Ishikawa (cell line): Measurements from ENCODE around the gene ZNF273.
A peak's percentile ranks its signal among the peaks of the same experiment; 100 is the strongest.

ENCODE experiments used
- CEBPB ChIP-seq: IDR thresholded peaks from 2 replicates; pipeline ENCODE4 v1.6.1; 2012
- CREB1 ChIP-seq: IDR thresholded peaks from 2 replicates; pipeline ENCODE4 v1.6.1; 2012; ENCODE audit warnings: low read depth
- EGR1 ChIP-seq: IDR thresholded peaks from 2 replicates; pipeline ENCODE4 v1.6.1; 2012
- EP300 ChIP-seq: IDR thresholded peaks from 2 replicates; pipeline ENCODE4 v1.6.1; 2012; ENCODE audit warnings: borderline replicate concordance
- FOXM1 ChIP-seq: IDR thresholded peaks from 2 replicates; pipeline ENCODE4 v1.6.1; 2012; ENCODE audit warnings: low read depth, borderline replicate concordance
- NFIC ChIP-seq: IDR thresholded peaks from 2 replicates; pipeline ENCODE4 v1.6.1; 2012
- RAD21 ChIP-seq: IDR thresholded peaks from 2 replicates; pipeline ENCODE4 v1.6.1; 2012; ENCODE audit warnings: low read depth
- TAF1 ChIP-seq: IDR thresholded peaks from 2 replicates; pipeline ENCODE4 v1.6.1; 2012; ENCODE audit warnings: low read depth, mild to moderate bottlenecking
- TCF12 ChIP-seq: IDR thresholded peaks from 2 replicates; pipeline ENCODE4 v1.6.1; 2012; ENCODE audit warnings: low read depth
- TEAD4 ChIP-seq: IDR thresholded peaks from 2 replicates; pipeline ENCODE4 v1.6.1; 2012
- YY1 ChIP-seq: IDR thresholded peaks from 2 replicates; pipeline ENCODE4 v1.6.1; 2012; ENCODE audit warnings: low read depth
- ZBTB7A ChIP-seq: IDR thresholded peaks from 2 replicates; pipeline ENCODE4 v1.6.1; 2012; ENCODE audit warnings: low read depth
- TF ChIP-seq, protein P1 (sequence below): IDR thresholded peaks from 2 replicates; pipeline ENCODE4 v1.6.1; 2012; ENCODE audit warnings: low read depth, mild to moderate bottlenecking
- TF ChIP-seq, protein P2 (sequence below): IDR thresholded peaks from 2 replicates; pipeline ENCODE4 v1.6.1; 2012
- TF ChIP-seq, protein P3 (sequence below): IDR thresholded peaks from 2 replicates; pipeline ENCODE4 v1.6.1; 2012

The ZNF273 gene

DNA sequence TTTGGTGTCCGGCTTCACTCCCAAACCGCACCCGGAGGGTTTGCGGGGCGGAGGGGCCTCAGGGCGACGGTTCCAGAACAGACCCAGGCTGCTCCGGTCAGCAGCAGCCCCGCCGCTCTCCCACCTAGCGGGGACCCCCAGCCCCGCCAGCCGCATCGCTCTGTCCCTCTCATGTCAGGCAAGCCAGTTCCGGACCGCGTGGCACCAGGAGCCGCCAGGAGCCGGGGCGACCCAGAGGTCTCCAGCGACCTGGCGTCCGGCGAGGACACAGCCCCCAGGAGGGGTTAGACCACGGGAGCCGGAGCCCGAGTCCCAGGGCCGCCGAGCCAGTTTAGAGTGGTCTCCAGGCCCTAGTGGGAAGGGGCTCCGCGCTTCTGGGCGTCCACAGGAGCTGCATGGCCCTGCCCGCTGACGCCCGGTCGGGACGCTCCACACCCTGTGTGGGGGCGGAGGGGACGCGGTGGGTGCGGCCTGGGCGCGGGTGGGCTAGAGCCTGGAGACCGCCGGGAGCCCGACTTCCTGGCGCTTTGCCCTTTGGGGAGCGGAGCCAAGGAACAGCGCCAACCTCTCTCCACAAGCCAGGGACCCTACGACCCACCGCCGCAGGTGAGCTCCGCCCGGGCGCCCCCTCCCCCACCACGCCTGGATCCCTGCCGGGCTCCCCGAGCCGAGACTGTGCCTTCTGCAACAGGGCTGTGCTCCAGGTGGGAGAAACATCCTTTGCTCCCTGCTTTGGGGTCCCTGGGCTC, 44.4 kb downstream of the ZNF273 start:
- TF ChIP-seq ZBTB7A (peak; percentile 69; the same call in 1 of the 2 replicates), YY1 (no peak), EGR1 (peak; percentile 71)

DNA sequence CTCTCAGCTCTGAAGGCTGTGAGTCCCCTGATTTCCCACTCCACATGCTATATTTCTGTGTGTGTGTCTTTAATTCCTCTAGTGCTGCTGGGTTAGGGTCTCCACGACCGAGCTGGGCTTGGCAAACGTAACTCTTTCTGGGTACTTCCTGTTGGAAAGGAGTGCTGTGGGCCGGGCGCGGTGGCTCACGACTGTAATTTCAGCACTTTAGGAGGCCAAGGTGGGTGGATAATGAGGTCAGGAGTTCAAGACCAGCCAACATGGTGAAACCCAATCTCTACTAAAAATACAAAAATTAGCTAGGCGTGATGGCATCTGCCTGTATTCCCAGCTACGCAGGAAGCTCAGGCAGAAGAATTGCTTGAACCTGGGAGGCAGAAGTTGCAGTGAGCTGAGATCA, 47.6 kb downstream of the ZNF273 start:
- TF ChIP-seq NFIC (0 out of 2 replicates have a peak, but pooled peaks have one; percentile 20), EGR1 (peak; percentile 52; the same call in 1 of the 2 replicates)

DNA sequence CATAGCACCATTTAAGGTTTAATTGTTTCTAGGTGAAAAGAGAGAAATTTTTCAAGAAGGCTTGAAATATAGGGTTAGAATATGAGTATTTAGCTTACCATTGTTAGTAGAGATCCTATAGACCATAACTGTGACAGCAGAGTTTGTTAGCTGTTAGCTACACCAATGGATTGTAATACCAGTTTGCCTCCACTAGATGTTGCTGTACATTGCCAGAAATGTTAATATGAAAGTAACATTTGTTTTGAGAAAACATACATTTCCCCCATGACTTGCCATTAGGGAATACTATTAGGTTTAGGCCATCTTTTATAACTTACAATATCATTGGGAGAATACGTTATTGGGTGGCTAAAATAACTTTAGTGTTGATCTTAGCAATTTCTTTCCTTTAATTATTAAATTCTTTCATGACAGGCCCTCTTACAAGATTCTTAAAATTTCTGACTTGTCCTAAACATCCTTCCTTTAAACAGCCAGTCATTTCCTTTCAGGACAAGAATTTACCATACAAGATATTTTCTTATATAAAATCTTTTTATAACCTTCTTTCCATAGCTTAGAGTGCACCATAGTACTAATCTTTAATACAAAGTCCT, 48.3 kb downstream of the ZNF273 start:
- TF ChIP-seq TEAD4 (no peak), RAD21 (peak; percentile 82), CEBPB (no peak)
- TF ChIP-seq, protein P1, sequence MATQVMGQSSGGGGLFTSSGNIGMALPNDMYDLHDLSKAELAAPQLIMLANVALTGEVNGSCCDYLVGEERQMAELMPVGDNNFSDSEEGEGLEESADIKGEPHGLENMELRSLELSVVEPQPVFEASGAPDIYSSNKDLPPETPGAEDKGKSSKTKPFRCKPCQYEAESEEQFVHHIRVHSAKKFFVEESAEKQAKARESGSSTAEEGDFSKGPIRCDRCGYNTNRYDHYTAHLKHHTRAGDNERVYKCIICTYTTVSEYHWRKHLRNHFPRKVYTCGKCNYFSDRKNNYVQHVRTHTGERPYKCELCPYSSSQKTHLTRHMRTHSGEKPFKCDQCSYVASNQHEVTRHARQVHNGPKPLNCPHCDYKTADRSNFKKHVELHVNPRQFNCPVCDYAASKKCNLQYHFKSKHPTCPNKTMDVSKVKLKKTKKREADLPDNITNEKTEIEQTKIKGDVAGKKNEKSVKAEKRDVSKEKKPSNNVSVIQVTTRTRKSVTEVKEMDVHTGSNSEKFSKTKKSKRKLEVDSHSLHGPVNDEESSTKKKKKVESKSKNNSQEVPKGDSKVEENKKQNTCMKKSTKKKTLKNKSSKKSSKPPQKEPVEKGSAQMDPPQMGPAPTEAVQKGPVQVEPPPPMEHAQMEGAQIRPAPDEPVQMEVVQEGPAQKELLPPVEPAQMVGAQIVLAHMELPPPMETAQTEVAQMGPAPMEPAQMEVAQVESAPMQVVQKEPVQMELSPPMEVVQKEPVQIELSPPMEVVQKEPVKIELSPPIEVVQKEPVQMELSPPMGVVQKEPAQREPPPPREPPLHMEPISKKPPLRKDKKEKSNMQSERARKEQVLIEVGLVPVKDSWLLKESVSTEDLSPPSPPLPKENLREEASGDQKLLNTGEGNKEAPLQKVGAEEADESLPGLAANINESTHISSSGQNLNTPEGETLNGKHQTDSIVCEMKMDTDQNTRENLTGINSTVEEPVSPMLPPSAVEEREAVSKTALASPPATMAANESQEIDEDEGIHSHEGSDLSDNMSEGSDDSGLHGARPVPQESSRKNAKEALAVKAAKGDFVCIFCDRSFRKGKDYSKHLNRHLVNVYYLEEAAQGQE, result no peak

DNA sequence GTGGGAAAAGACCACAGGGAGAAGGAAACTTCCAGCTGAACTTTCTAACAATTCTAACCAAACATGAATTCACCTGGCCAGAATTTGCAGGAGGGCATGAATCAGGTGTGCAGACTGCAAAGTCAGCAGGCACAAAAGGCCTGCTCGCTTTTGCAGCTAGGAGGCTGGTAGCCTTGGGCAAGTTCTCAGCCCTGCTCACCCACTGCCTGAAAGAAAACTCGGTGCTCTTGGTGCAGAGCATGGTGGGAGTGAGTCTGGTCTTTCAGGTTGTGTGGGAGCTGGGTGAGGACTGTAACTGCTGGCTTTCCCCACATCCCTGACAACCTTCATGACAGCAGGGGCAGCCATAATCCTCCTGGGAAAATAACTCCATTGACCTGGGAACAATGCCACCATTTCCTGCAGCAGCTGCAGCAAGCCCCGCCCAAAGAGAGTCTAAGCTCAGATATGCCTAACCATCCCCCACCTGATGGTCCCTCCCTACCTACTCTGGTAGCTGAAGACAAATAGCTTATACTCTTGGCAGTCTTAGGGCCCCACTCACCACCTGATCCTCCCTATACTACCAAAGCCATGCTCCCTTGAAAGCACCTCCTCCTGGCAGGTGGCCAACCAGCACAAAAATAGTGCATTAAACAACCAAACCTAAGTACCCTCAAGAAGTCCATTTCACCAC, 56.1 kb downstream of the ZNF273 start:
- TF ChIP-seq EP300 (no peak), TAF1 (no peak), EGR1 (no peak), FOXM1 (no peak), ZBTB7A (no peak), CREB1 (no peak), NFIC (no peak), TCF12 (no peak), TEAD4 (no peak), YY1 (no peak), CEBPB (no peak), RAD21 (no peak)
- TF ChIP-seq, protein P2, sequence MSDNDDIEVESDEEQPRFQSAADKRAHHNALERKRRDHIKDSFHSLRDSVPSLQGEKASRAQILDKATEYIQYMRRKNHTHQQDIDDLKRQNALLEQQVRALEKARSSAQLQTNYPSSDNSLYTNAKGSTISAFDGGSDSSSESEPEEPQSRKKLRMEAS, result no peak
- TF ChIP-seq, protein P1, result no peak
- TF ChIP-seq, protein P3, sequence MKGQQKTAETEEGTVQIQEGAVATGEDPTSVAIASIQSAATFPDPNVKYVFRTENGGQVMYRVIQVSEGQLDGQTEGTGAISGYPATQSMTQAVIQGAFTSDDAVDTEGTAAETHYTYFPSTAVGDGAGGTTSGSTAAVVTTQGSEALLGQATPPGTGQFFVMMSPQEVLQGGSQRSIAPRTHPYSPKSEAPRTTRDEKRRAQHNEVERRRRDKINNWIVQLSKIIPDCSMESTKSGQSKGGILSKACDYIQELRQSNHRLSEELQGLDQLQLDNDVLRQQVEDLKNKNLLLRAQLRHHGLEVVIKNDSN, result no peak

DNA sequence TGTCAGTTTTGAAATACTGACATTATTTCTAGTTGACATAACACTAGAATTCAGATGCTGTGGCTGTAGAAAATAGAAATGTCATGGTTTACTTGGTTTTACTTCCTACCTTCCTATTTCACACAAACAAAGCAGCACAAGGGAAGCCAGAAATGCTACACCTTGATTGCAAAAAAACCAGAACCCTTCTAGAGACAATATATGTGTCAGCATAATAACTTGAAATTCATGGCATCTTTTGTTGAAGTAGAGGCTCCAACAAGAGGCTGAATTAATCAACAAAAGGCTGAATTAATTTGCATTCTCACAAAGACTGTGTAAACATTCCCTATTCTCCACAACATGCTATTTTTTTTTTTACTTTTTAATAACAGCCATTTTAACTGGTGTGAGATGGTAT, 62.5 kb downstream of the ZNF273 start:
- TF ChIP-seq CEBPB (no peak), CREB1 (no peak), EGR1 (no peak), YY1 (no peak), RAD21 (no peak), ZBTB7A (no peak), TCF12 (no peak), TEAD4 (no peak), EP300 (no peak), FOXM1 (no peak), NFIC (no peak)
- TF ChIP-seq, protein P1, result no peak
- TF ChIP-seq, protein P3, result no peak
